GM23338 (cell line): ENCODE results near the gene TBC1D12. TPM values are rescaled to one million over a fixed set of nuclear protein-coding genes. Genes with fewer than 3 reads are reported as not detected.

Experiments used
- ATAC-seq: fragments of 200-7000 bp; cut with Tn5 transposase; 3 replicates; pipeline ENCODE4 v1.9.1; 2020
- DNase-seq: peaks from one replicate; pipeline ENCODE4 v3.0.0-alpha.2; 2015; ENCODE audit warnings: low spot score
- H2AFZ ChIP-seq: fragments of 200-600 bp; sonication (generic); 2 replicates; pipeline ENCODE4 v1.8.0; 2016; ENCODE audit warnings: antibody characterized with exemption, mild to moderate bottlenecking, moderate library complexity
- H3F3A ChIP-seq: fragments of 200-600 bp; sonication (generic); replicated peaks from 2 replicates; pipeline ENCODE4 v1.8.0; 2017; ENCODE audit warnings: antibody characterized with exemption, mixed run types, low read depth
- H3K27ac ChIP-seq: fragments of 200-600 bp; sonication (generic); 2 replicates; pipeline ENCODE4 v1.6.1; 2016; ENCODE audit warnings: low read depth
- H3K27me3 ChIP-seq: fragments of 200-600 bp; sonication (generic); 2 replicates; pipeline ENCODE4 v1.8.0; 2016; ENCODE audit warnings: mild to moderate bottlenecking, mixed run types, moderate library complexity; ENCODE audit not compliant: insufficient read depth
- H3K36me3 ChIP-seq: fragments of 200-600 bp; sonication (generic); 2 replicates; pipeline ENCODE4 v1.8.0; 2016; ENCODE audit warnings: mild to moderate bottlenecking; ENCODE audit not compliant: insufficient read depth
- H3K4me1 ChIP-seq: fragments of 200-600 bp; sonication (generic); 2 replicates; pipeline ENCODE4 v1.8.0; 2016; ENCODE audit warnings: mild to moderate bottlenecking, moderate library complexity; ENCODE audit not compliant: insufficient read depth
- H3K4me2 ChIP-seq: fragments of 200-600 bp; sonication (generic); 2 replicates; pipeline ENCODE4 v1.7.1; 2017; ENCODE audit warnings: mixed run types
- H3K4me3 ChIP-seq: fragments of 200-600 bp; sonication (generic); 2 replicates; pipeline ENCODE4 v1.6.1; 2016; ENCODE audit warnings: mixed run types
- H3K79me2 ChIP-seq: fragments of 200-600 bp; sonication (generic); replicated peaks from 2 replicates; pipeline ENCODE4 v1.8.0; 2017; ENCODE audit warnings: mild to moderate bottlenecking; ENCODE audit not compliant: insufficient read depth
- H3K9me2 ChIP-seq: fragments of 200-600 bp; sonication (generic); 2 replicates; pipeline ENCODE4 v1.8.0; 2017; ENCODE audit not compliant: insufficient read depth
- H4K20me1 ChIP-seq: fragments of 200-600 bp; sonication (generic); replicated peaks from 2 replicates; pipeline ENCODE4 v1.8.0; 2017; ENCODE audit warnings: mild to moderate bottlenecking; ENCODE audit not compliant: insufficient read depth
- H3K27ac Mint-ChIP-seq: 2 replicates; pipeline ENCODE4 v1.8.0; 2020; ENCODE audit warnings: inconsistent platforms, mild to moderate bottlenecking, moderate library complexity, mixed read lengths
- H3K27me3 Mint-ChIP-seq: 3 replicates; pipeline ENCODE4 v1.8.0; 2022; ENCODE audit warnings: low read depth, mild to moderate bottlenecking, moderate library complexity, mixed read lengths, inconsistent platforms; ENCODE audit not compliant: insufficient read depth, poor library complexity
- H3K36me3 Mint-ChIP-seq: 3 replicates; pipeline ENCODE4 v1.8.0; 2021; ENCODE audit warnings: low read depth, mild to moderate bottlenecking, inconsistent platforms, moderate library complexity, mixed read lengths
- H3K4me1 Mint-ChIP-seq: 3 replicates; pipeline ENCODE4 v1.8.0; 2020; ENCODE audit warnings: mild to moderate bottlenecking, inconsistent platforms, mixed read lengths
- H3K4me3 Mint-ChIP-seq: 3 replicates; pipeline ENCODE4 v1.8.0; 2021; ENCODE audit warnings: moderate library complexity, mild to moderate bottlenecking, inconsistent platforms, mixed read lengths
- H3K9me3 Mint-ChIP-seq: 3 replicates; pipeline ENCODE4 v1.8.0; 2020; ENCODE audit warnings: moderate library complexity, mild to moderate bottlenecking, inconsistent platforms, mixed read lengths
- CREB1 ChIP-seq: fragments of 250-450 bp; sonication (Bioruptor Pico); IDR thresholded peaks from 2 replicates; pipeline ENCODE4 v1.5.0; 2020; ENCODE audit warnings: low read depth, mild to moderate bottlenecking, moderate library complexity
- CTCF ChIP-seq, 2 experiments: fragments of 200-600 bp in 1 of 2; sonication (generic) in 1 of 2; conservative IDR thresholded peaks; 2 replicates each; pipeline versions ENCODE4 v1.5.1 to v1.6.1; 2016 to 2017; ENCODE audit warnings: antibody characterized with exemption in 2 of 2, low read depth in 2 of 2, mild to moderate bottlenecking in 2 of 2, moderate library complexity in 1 of 2
- ETS1 ChIP-seq: IDR thresholded peaks from 2 replicates; pipeline ENCODE4 v1.6.1; 2016; ENCODE audit warnings: antibody characterized with exemption
- EZH2 ChIP-seq: fragments of 200-600 bp; sonication (generic); IDR thresholded peaks from one replicate; pipeline ENCODE4 v1.8.0; 2017; ENCODE audit warnings: antibody characterized with exemption, mild to moderate bottlenecking, low read depth; ENCODE audit not compliant: unreplicated experiment
- EZH2phosphoT487 ChIP-seq: fragments of 200-600 bp; sonication (generic); IDR thresholded peaks from one replicate; pipeline ENCODE4 v1.8.1; 2018; ENCODE audit warnings: antibody characterized with exemption; ENCODE audit not compliant: unreplicated experiment
- JUNB ChIP-seq: IDR thresholded peaks from one replicate; pipeline ENCODE4 v1.6.1; 2016; ENCODE audit warnings: antibody characterized with exemption; ENCODE audit not compliant: unreplicated experiment
- NANOG ChIP-seq: IDR thresholded peaks from 2 replicates; pipeline ENCODE4 v1.6.1; 2016; ENCODE audit warnings: antibody characterized with exemption, borderline replicate concordance
- POLR2AphosphoS5 ChIP-seq: IDR thresholded peaks from 2 replicates; pipeline ENCODE4 v1.6.1; 2016; ENCODE audit warnings: antibody characterized with exemption, low read depth
- STAT1 ChIP-seq: IDR thresholded peaks from one replicate; pipeline ENCODE4 v1.6.1; 2016; ENCODE audit warnings: antibody characterized with exemption; ENCODE audit not compliant: unreplicated experiment
- ZNF114 ChIP-seq: fragments of 250-450 bp; sonication (Bioruptor Pico); IDR thresholded peaks from 2 replicates; pipeline ENCODE4 v1.5.0; 2020; ENCODE audit warnings: mild to moderate bottlenecking, moderate library complexity
- ZNF331 ChIP-seq: fragments of 250-450 bp; sonication (Bioruptor Pico); IDR thresholded peaks from 2 replicates; pipeline ENCODE4 v1.5.0; 2020; ENCODE audit warnings: low read depth, mild to moderate bottlenecking, moderate library complexity
- ZNF462 ChIP-seq: fragments of 250-450 bp; sonication (Bioruptor Pico); IDR thresholded peaks from 2 replicates; pipeline ENCODE4 v1.5.0; 2020; ENCODE audit warnings: mild to moderate bottlenecking, moderate library complexity
- polyA plus RNA-seq: library from polyadenylated mRNA; unstranded; fragments of >200 nt; fragmentation: Nextera tagmentation; extraction: Ambion mirVana; gene quantifications from 2 replicates; pipeline ENCODE4 v1.2.1, GENCODE V29; 2016
- total RNA-seq: library from RNA; depleted of rRNA; stranded (reverse); fragments of >200 nt; shearing (Covaris generic); gene quantifications from 2 replicates; pipeline ENCODE4 v1.2.3, GENCODE V29; 2014
- TF ChIP-seq, protein P1 (sequence below): IDR thresholded peaks from one replicate; pipeline ENCODE4 v1.6.1; 2018; ENCODE audit warnings: antibody characterized with exemption; ENCODE audit not compliant: unreplicated experiment

Gene TBC1D12
- total and polyA plus RNA-seq, 2 experiments from 2014 or later, result 2.3 to 3.6 TPM

GRCh38 chr10:94456942-94457341 is 54.6 kb downstream of the TBC1D12 start:
- no peak overlapping the region for H3K4me3 ChIP-seq
- no peaks in the 10 kb centered on the region for H3K36me3 ChIP-seq
- DNase-seq, result no peak
- Mint-ChIP-seq H3K9me3 (peaks cover 24% of the 10 kb centered on the region), H3K4me3 (no peak overlapping the region), H3K36me3 (peaks cover 16% of the 10 kb centered on the region; the same call in 2 of the 3 replicates), H3K4me1 (no peaks in the 10 kb centered on the region), H3K27me3 (peaks cover 1% of the 10 kb centered on the region), H3K27ac (no peak overlapping the region)
- H3K79me2 ChIP-seq, result no peaks in the 10 kb centered on the region
- no peak overlapping the region for H3K4me2 ChIP-seq
- no peak overlapping the region for H3K27ac ChIP-seq
- no peak for ATAC-seq
- TF ChIP-seq JUNB (no peak), EZH2phosphoT487 (no peak), CTCF (conservative IDR thresholded peaks at IDR 0.05; ENCODE audit: low read depth in 2 of 2) (no peak), CREB1 (CRISPR knock-in tag) (no peak), ZNF331 (CRISPR knock-in tag) (no peak), ETS1 (no peak), EZH2 (no peak), ZNF114 (CRISPR knock-in tag) (no peak), POLR2AphosphoS5 (no peak), STAT1 (no peak), NANOG (no peak), ZNF462 (CRISPR knock-in tag) (no peak)
- TF ChIP-seq, protein P1, sequence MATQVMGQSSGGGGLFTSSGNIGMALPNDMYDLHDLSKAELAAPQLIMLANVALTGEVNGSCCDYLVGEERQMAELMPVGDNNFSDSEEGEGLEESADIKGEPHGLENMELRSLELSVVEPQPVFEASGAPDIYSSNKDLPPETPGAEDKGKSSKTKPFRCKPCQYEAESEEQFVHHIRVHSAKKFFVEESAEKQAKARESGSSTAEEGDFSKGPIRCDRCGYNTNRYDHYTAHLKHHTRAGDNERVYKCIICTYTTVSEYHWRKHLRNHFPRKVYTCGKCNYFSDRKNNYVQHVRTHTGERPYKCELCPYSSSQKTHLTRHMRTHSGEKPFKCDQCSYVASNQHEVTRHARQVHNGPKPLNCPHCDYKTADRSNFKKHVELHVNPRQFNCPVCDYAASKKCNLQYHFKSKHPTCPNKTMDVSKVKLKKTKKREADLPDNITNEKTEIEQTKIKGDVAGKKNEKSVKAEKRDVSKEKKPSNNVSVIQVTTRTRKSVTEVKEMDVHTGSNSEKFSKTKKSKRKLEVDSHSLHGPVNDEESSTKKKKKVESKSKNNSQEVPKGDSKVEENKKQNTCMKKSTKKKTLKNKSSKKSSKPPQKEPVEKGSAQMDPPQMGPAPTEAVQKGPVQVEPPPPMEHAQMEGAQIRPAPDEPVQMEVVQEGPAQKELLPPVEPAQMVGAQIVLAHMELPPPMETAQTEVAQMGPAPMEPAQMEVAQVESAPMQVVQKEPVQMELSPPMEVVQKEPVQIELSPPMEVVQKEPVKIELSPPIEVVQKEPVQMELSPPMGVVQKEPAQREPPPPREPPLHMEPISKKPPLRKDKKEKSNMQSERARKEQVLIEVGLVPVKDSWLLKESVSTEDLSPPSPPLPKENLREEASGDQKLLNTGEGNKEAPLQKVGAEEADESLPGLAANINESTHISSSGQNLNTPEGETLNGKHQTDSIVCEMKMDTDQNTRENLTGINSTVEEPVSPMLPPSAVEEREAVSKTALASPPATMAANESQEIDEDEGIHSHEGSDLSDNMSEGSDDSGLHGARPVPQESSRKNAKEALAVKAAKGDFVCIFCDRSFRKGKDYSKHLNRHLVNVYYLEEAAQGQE, result no peak
- H3K9me2 ChIP-seq, result no peaks in the 10 kb centered on the region
- no peaks in the 10 kb centered on the region for H3K4me1 ChIP-seq
- H2AFZ ChIP-seq, result no peak overlapping the region
- H4K20me1 ChIP-seq, result no peaks in the 10 kb centered on the region
- H3F3A ChIP-seq, result no peaks in the 10 kb centered on the region
- H3K27me3 ChIP-seq, result no peaks in the 10 kb centered on the region
